ENCODE measurements around the gene NAT8L.

DNA sequence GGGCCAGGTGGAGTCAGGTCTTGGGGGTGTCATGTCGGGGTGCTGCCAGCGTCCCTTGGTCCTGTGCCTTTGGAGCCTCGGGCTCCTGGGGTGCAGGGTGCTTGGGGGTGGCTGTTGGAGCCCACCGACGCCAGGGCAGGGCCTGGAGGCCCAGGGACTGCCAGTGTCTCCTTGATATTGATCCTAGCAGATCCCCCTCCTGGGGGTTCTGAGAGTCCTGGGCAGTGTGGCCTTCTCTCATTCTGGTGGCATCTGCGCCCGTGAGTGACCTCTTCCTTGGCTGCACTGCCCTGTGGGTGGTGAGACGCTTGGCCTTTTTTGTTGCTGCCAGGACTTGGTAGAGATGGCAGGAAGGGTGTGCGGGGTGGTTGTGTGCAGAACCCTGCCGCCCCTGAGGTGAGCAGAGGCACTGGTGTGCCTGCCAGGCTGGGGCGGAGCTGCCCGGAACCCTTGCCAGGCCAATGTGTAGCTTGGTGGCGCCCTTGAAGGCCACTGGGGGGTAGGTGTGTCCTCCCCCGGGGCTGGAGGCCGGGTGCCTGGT is 7.0 kb downstream of the NAT8L start:
- no peak for TF ChIP-seq EP300 (IDR thresholded peaks at IDR 0.05)
- no peak for TF ChIP-seq CTCF (IDR thresholded peaks at IDR 0.05)

Measured in sigmoid colon (tissue), 4 donors.